SJSA1 (cell line): ENCODE data around the gene TJP1. TPM values are rescaled to one million over a fixed set of nuclear protein-coding genes. Genes with fewer than 3 reads are reported as not detected.
A peak's percentile ranks its signal among the peaks of the same experiment; 100 is the strongest.
"Not testable (repeated sequence)": the region's sequence is repeated elsewhere in the genome, so short reads cannot be mapped to it uniquely, and the experiment has no call there.

Source experiments
- DNase-seq, 2 experiments: peaks; one replicate each; pipeline ENCODE4 v3.0.0-alpha.2; 2015 to 2020; ENCODE audit warnings: low spot score in 2 of 2, low read depth in 1 of 2
- H3K27ac ChIP-seq: fragments of 250-450 bp; sonication (Bioruptor Pico); 2 replicates; pipeline ENCODE4 v1.5.1; 2020; ENCODE audit warnings: mild to moderate bottlenecking, moderate library complexity
- H3K27me3 ChIP-seq: fragments of 250-450 bp; sonication (Bioruptor Pico); replicated peaks from 2 replicates; pipeline ENCODE4 v1.5.1; 2020; ENCODE audit warnings: mild to moderate bottlenecking, moderate library complexity
- H3K36me3 ChIP-seq: fragments of 250-450 bp; sonication (Bioruptor Pico); 2 replicates; pipeline ENCODE4 v1.5.1; 2020; ENCODE audit warnings: mild to moderate bottlenecking
- H3K4me1 ChIP-seq: fragments of 250-450 bp; sonication (Bioruptor Pico); replicated peaks from 2 replicates; pipeline ENCODE4 v1.6.1; 2021; ENCODE audit warnings: mild to moderate bottlenecking
- H3K4me3 ChIP-seq: fragments of 250-450 bp; sonication (Bioruptor Pico); 2 replicates; pipeline ENCODE4 v1.5.1; 2020; ENCODE audit warnings: mild to moderate bottlenecking
- H3K9me3 ChIP-seq: fragments of 250-450 bp; sonication (Bioruptor Pico); replicated peaks from 2 replicates; pipeline ENCODE4 v1.5.1; 2020; ENCODE audit warnings: mild to moderate bottlenecking
- total RNA-seq: library from RNA; depleted of rRNA; stranded (reverse); fragments of >200 nt; shearing (Covaris generic); gene quantifications from 2 replicates; pipeline ENCODE4 v1.2.3, GENCODE V29; 2014

The TJP1 gene
- total RNA-seq, 1 experiment from 2014 or later: 70.1 TPM

DNA sequence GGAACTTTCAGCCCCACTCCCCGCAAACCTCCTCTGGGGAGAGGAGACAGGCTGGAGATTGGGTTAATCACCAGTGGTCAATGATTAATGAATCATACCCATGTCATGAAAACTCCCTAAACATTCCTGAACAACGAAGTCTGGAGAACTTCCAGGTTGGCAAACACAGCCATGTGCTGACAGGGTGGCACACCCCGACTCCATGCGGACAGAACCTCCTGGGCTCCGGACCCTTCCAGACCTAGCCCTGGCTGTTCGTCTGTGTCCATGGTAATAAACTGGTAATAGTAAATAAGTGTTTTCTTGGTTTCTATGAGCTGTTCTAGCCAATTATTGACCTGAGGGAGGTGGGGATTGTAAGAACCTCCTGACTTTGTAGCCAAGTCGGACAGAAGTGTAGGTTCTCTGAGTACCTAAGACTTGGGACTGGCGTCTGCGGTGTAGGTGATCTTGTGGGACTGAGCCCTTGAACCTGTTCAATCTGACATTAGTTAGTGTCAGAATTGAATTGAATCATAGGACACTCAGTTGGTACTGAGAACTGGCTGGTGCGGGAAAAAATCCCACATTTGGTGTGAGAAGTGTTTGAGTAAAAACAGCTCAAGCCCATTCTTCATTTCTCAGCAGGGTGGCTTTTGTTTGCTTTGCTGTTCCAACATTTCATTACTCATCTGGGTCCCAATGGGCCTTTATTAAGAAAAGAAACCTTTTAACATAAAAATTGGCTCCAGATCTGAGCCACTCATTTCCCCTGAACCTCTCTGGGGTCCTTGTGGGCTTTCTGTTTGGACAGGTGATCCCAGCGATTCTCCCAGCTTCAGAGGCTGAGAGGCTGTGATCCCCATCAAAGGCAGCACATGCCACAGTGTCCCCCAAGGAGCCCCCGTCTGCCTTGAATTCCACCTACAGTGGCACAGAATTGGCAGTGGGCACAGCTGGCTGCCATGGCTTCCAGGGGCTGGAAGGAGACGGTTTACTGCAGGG is 151.0 kb downstream of the TJP1 start:
- no peaks in the 10 kb centered on the region for H3K9me3 ChIP-seq
- peak; percentile 84 to 87 for DNase-seq
- H3K27me3 ChIP-seq: no peaks in the 10 kb centered on the region
- peaks cover 58% of the 10 kb centered on the region for H3K4me1 ChIP-seq
- peak overlapping the region; percentile 89 for H3K27ac ChIP-seq
- no peaks in the 10 kb centered on the region for H3K36me3 ChIP-seq
- H3K4me3 ChIP-seq: peak overlapping the region; percentile 2; the same call in 1 of the 2 replicates

DNA sequence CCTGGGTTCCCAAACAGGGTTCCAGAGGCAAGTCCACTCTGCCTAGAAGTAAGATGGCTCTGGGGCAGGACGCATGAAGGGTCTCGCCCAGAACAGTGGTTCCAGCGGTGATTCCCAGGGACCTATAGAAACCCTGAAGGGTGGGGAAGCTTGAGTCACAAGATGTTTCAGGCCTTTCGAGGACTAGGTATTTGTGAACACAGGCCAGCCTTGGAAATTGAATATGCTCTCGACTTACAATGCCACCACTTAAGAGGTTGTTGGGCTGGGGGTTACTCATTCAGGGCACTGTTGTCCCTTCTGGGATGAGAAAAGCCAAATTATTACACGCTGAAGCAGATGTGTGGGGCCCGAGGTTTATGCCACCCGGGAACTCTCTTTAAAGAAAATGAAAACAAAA is 152.0 kb downstream of the TJP1 start:
- DNase-seq: peak; percentile 56 to 62
- Histone ChIP-seq H3K36me3 (no peaks in the 10 kb centered on the region), H3K9me3 (no peaks in the 10 kb centered on the region), H3K27me3 (no peaks in the 10 kb centered on the region), H3K4me1 (peaks cover 57% of the 10 kb centered on the region), H3K27ac (peak overlapping the region; percentile 89), H3K4me3 (no peak overlapping the region)

DNA sequence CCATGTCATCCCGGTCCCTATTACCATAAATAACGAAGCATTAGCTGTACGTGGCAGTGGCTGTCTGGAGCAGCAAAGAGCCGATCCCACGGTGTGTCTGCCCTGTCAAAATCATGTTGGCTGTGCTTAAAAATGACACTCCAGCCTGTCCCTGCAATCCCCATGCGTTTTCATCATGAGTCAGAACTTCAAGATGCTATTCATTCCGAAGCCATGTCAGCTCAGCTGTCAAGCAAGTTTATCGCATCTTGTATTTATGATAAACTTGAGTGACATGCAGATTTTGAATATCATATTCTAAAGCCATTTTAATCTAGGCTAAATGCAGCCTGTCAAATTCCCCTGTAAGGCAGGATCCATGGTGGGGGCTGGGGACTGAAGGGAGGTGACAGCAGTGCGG is 152.4 kb downstream of the TJP1 start:
- DNase-seq: peak; percentile 65 to 67
- peak overlapping the region; percentile 89 for H3K27ac ChIP-seq
- no peaks in the 10 kb centered on the region for H3K9me3 ChIP-seq

DNA sequence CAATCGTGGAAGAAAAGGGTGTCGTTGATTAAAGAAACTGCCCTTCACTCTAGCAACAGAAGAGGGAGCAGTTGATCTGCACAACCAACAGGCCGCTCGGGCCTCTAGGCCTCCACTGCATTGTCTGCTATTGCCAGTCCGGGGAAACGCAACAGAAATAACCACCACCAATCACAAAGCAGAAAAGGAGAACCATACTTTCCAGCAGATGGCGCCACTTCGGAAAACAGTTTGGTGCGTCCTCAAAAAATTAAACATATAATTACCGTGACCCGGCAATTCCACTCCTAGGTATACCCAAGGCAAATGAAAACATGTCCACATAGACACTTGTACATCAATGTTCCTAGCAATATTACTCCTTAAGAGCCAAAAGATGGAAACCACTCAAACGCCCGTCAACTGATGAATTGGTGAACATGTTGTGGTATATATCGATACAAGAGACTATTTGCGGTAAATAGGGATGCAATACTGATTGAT is 154.1 kb downstream of the TJP1 start:
- Histone ChIP-seq H3K36me3 (no peaks in the 10 kb centered on the region), H3K9me3 (no peaks in the 10 kb centered on the region), H3K27me3 (no peaks in the 10 kb centered on the region), H3K4me3 (no peak overlapping the region), H3K4me1 (peaks cover 40% of the 10 kb centered on the region), H3K27ac (no peak overlapping the region)
- DNase-seq: peak; percentile 77 to 87

More for the DNA sequence above, 152.4 kb downstream of the TJP1 start:
- H3K4me1 ChIP-seq: peaks cover 53% of the 10 kb centered on the region
- no peak overlapping the region for H3K4me3 ChIP-seq
- no peaks in the 10 kb centered on the region for H3K27me3 ChIP-seq
- H3K36me3 ChIP-seq: no peaks in the 10 kb centered on the region

DNA sequence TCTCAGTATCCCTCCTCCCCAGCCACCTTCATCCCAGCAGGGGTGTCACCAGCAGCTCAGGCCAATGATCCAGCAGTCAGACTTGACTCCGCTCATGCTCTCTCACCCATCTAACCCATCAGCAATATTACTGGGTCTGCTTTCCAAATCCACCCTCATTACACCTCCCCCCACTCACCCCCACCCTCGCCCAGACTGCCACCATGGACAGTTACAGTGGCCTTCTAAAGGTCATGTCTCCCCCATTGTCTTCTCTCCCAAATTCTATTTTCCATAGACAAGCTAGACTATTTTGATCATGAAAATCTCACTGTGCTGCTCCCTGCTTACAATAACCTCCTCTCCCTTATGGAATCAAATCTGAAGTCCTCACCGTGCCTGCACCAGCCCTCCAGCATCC is 156.0 kb downstream of the TJP1 start:
- no peak for DNase-seq
- no peaks in the 10 kb centered on the region for H3K27me3 ChIP-seq
- H3K27ac ChIP-seq: no peak overlapping the region
- no peaks in the 10 kb centered on the region for H3K9me3 ChIP-seq
- no peak overlapping the region for H3K4me3 ChIP-seq
- H3K4me1 ChIP-seq: peaks cover 28% of the 10 kb centered on the region
- H3K36me3 ChIP-seq: no peaks in the 10 kb centered on the region

DNA sequence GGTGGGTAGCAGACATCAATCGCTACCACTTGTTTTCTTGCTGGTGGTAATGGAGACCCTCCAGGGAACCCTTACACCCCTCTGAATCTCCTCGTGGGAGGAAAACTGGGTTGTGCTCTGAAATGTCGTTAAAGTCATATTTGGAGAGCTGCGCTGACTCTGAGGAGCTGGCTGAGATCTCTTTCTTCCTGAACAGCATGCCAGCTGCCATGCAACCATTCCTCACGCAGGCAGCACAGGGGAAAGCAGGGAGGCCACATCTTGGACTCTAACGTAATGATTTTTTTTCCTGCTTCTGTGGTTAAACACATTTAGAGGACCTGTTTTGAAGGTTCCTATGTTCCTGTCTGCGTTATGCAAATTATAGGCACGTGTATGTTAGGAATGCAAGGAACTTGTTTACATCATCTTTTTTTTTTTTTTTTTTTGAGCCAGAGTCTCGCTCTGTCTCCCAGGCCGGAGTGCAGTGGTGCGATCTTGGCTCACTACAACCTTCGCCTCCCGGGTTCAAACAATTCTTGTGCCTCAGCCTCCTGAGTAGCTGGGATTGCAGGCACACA is 156.7 kb downstream of the TJP1 start:
- no peak overlapping the region for H3K27ac ChIP-seq
- H3K36me3 ChIP-seq: no peaks in the 10 kb centered on the region
- peaks cover 4% of the 10 kb centered on the region; the same call in 1 of the 2 replicates for H3K27me3 ChIP-seq
- no peaks in the 10 kb centered on the region for H3K9me3 ChIP-seq
- DNase-seq: no peak
- H3K4me3 ChIP-seq: no peak overlapping the region
- peaks cover 20% of the 10 kb centered on the region for H3K4me1 ChIP-seq

DNA sequence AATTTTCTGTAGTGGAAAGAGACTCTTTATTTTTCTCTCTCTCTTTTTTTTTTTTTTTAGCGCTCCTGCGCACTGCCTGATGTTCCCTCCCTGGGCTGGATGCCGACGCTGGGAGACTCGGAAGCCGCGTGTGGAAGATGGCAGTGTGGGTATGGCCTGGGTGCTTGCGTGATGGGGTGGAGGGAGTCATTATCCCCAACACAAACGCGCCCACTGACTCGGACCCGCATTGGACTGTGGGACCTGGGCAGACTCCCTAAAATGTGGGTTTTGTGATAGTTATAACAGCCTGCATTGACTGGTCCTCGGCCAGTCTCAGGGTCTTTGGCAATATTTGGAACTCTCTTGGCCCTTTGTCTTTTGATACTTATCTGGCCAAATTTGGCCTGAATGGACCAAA is 157.9 kb downstream of the TJP1 start:
- Histone ChIP-seq H3K4me1 (peaks cover 9% of the 10 kb centered on the region), H3K27me3 (peaks cover 5% of the 10 kb centered on the region; the same call in 1 of the 2 replicates), H3K27ac (no peak overlapping the region), H3K9me3 (no peaks in the 10 kb centered on the region), H3K4me3 (no peak overlapping the region), H3K36me3 (no peaks in the 10 kb centered on the region)
- no peak for DNase-seq

DNA sequence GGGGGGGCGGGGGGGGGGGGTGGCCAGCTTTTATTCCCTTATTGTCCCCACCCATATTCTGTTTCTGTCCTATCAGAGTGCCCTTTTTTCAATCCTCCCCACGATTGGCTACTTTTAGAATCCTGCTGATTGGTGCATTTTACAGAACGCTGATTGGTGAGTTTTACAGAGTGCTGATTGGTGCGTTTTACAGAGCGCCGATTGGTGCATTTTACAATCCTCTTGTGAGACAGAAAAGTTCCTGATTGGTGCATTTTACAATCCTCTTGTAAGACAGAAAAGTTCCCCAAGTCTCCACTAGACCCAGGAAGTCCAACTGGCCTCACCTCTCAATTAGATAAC is 164.8 kb downstream of the TJP1 start:
- not testable (repeated sequence) for H3K27me3 ChIP-seq, H3K4me3 ChIP-seq, H3K9me3 ChIP-seq, H3K36me3 ChIP-seq, DNase-seq, H3K27ac ChIP-seq, H3K4me1 ChIP-seq

DNA sequence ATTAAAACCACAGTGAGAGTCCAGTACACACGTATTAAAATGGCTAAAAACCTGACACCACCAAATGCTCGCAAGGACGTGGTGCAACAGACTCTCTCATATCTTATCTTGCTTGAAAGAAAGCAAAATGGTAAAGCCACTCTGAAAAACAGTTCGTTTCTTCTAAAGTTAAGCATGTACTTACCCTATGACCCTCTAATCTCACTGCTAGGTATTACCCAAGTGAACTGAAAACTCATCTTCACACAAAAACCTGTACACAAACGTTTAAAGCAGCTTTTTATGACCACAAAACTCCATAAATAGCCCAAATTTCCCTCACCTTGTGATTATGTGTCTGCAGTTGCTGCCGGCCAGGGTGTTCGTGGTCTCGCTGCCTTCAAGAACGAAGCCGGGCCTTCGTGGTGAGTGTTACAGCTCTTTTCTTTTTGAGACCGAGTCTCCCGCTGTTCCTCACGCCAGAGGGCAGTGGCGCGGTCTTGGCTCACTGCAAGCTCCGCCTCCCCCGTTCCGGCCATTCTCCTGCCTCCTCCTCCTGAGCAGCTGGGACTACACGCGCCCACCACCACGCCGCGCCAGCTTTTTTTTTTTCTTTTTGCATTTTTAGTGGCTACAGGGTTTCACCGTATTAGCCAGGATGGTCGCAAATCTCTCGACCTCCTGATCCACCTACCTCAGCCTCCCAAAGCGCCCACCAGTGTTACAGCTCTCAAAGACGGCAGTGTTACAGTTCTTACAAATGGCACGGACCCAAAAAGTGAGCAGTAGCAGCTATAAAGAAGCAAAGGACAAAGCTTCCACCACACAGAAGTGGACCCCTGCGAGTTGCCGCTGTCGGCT is 165.4 kb downstream of the TJP1 start:
- Histone ChIP-seq H3K36me3 (no peaks in the 10 kb centered on the region), H3K27me3 (peaks cover 7% of the 10 kb centered on the region; the same call in 1 of the 2 replicates), H3K4me3 (no peak overlapping the region), H3K27ac (no peak overlapping the region), H3K4me1 (no peaks in the 10 kb centered on the region), H3K9me3 (no peaks in the 10 kb centered on the region)
- no peak for DNase-seq

DNA sequence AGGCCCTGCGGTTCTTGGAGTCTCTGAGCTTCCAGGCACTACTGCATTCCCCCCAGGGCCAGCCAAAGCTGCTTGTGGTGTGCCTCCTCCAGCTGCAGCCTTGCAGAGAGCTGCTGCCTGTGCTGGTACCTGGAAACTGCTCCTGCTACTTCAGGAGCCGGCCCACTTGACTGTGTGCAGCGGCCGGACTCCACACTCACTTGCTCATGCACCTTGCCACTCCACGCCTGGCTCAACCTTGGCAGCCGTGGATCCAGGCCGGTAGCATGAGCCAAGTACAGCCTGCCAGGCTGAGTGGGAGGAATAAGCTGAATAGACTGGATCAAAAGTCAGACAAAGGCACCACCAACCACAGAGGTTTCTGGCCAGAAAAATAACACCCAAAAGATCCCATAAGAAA is 169.7 kb downstream of the TJP1 start:
- no peaks in the 10 kb centered on the region for H3K36me3 ChIP-seq
- H3K4me1 ChIP-seq: no peaks in the 10 kb centered on the region
- peak in 1 of 2 experiments; percentile 27 for DNase-seq
- no peaks in the 10 kb centered on the region; the same call in 1 of the 2 replicates for H3K27me3 ChIP-seq
- H3K9me3 ChIP-seq: no peaks in the 10 kb centered on the region
- H3K27ac ChIP-seq: no peak overlapping the region
- no peak overlapping the region for H3K4me3 ChIP-seq

DNA sequence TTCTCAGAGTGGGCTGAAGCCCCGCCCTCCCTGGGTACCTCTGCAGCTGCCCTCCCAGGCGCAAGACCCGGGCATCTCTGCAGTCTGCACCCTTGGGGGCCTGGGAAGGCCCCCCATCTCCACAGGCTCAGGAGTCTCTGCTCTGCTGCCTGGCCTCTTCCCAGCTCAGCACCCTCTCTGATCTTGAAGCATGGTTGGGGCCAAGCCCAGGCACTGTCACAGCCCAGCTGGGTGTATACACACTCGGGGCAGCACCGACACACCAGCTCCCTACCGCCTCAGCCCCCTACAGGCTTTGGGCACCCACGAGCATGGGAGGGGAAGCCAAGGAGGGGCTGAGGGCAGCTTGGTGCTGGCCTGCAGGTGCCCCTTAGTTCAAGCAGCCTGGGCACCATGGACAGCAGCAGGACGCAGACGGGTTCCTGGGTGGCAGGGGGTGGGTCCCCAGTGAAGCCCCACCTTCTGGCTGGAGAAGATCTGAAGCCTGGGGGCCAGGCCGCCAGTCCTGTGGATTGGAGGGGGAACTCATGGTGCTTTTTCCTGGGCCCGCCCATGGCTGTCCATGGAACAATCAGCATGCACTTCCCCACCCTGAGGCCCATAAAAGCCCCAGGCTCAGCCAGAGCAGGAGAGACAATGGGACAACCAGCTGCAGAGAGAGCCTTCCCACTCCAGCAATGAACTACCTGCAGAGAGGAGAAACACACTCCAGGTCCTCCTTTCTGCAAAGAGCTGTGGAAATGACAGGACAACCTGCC is 170.6 kb downstream of the TJP1 start:
- H3K4me1 ChIP-seq: no peaks in the 10 kb centered on the region
- no peak overlapping the region for H3K27ac ChIP-seq
- H3K9me3 ChIP-seq: no peaks in the 10 kb centered on the region
- no peaks in the 10 kb centered on the region; the same call in 1 of the 2 replicates for H3K27me3 ChIP-seq
- no peak overlapping the region for H3K4me3 ChIP-seq
- peak in 1 of 2 experiments; percentile 36 for DNase-seq
- no peaks in the 10 kb centered on the region for H3K36me3 ChIP-seq
